Thoracic aorta (tissue), 2 donors: ENCODE data around the gene LAMTOR2. TPM values are rescaled to one million over a fixed set of nuclear protein-coding genes. Genes with fewer than 3 reads are reported as not detected.

Experiments used
- ATAC-seq: fragments of 150-250 bp; one replicate; pipeline ENCODE4 v1.8.0; 2017; ENCODE audit warnings: low read depth; ENCODE audit not compliant: insufficient number of reproducible peaks, low FRiP score
- DNase-seq: peaks from one replicate; pipeline ENCODE4 v3.0.0-alpha.2; 2020; ENCODE audit warnings: low spot score
- H3K27ac ChIP-seq, 2 donors: fragments of 200-600 bp; sonication (generic); 1 replicate in 1 of 2; 2 replicates in 1 of 2; pipeline ENCODE4 v1.5.1; 2016; ENCODE audit warnings: mild to moderate bottlenecking in 2 of 2, moderate library complexity in 2 of 2
- H3K27me3 ChIP-seq: fragments of 200-600 bp; sonication (generic); replicated peaks from 2 replicates; pipeline ENCODE4 v1.6.0; 2016; ENCODE audit warnings: mild to moderate bottlenecking; ENCODE audit not compliant: insufficient read depth
- H3K36me3 ChIP-seq: fragments of 200-600 bp; sonication (generic); one replicate; pipeline ENCODE4 v1.5.1; 2016
- H3K4me1 ChIP-seq, 2 donors: fragments of 200-600 bp; sonication (generic); 1 replicate in 1 of 2; 2 replicates in 1 of 2; pipeline versions ENCODE4 v1.5.1 to v1.6.0; 2016; ENCODE audit warnings: low read depth in 2 of 2, mild to moderate bottlenecking in 1 of 2; ENCODE audit not compliant: control insufficient read depth in 1 of 2
- H3K4me3 ChIP-seq: fragments of 200-600 bp; sonication (generic); 2 replicates; pipeline ENCODE4 v1.5.1; 2016; ENCODE audit warnings: mild to moderate bottlenecking
- H3K9me3 ChIP-seq: fragments of 200-600 bp; sonication (generic); 2 replicates; pipeline ENCODE4 v1.5.1; 2016
- total RNA-seq, 2 donors: library from RNA; depleted of rRNA; stranded (reverse); fragments of >200 nt; gene quantifications; one replicate each; pipeline versions ENCODE4 v1.1.0 to v1.2.3, GENCODE V29; 2016
- TF ChIP-seq, protein P1 (sequence below): fragments of 200-600 bp; sonication (generic); IDR thresholded peaks from one replicate; pipeline ENCODE4 v1.5.1; 2019; ENCODE audit warnings: antibody characterized with exemption

LAMTOR2 gene
- total RNA-seq, 2 donors from 2014 or later = 26.4 to 37.0 TPM

DNA sequence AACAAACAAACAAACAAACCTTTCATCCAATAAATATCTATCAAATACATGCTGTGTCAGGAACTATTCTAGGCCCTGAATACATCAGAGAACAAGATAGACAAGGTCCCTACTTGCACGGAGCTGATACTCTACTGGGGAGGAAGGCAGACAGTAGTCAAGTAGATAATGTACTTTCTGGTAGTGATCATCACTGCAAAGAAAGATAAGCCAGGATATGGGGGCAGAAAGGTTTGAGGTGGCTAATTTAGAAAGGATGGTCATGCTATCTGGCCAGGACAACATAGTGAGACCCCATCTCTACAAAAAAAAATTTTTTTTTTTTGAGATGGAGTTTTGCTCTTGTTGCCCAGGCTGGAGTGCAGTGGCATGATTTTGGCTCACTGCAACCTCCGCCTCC lies 37.0 kb downstream of the LAMTOR2 start:
- H3K27me3 ChIP-seq = no peaks in the 10 kb centered on the region
- ATAC-seq (no peak), DNase-seq (no peak)
- no peaks in the 10 kb centered on the region for H3K9me3 ChIP-seq
- TF ChIP-seq, protein P1, sequence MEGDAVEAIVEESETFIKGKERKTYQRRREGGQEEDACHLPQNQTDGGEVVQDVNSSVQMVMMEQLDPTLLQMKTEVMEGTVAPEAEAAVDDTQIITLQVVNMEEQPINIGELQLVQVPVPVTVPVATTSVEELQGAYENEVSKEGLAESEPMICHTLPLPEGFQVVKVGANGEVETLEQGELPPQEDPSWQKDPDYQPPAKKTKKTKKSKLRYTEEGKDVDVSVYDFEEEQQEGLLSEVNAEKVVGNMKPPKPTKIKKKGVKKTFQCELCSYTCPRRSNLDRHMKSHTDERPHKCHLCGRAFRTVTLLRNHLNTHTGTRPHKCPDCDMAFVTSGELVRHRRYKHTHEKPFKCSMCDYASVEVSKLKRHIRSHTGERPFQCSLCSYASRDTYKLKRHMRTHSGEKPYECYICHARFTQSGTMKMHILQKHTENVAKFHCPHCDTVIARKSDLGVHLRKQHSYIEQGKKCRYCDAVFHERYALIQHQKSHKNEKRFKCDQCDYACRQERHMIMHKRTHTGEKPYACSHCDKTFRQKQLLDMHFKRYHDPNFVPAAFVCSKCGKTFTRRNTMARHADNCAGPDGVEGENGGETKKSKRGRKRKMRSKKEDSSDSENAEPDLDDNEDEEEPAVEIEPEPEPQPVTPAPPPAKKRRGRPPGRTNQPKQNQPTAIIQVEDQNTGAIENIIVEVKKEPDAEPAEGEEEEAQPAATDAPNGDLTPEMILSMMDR = no peak
- H3K4me1 ChIP-seq = peaks cover 3 to 11% of the 10 kb centered on the region in 2 donors
- no peaks in the 10 kb centered on the region for H3K36me3 ChIP-seq
- H3K4me3 ChIP-seq = no peak overlapping the region
- H3K27ac ChIP-seq = no peak overlapping the region

GRCh38 chr1:156095906-156096508 lies 41.4 kb downstream of the LAMTOR2 start:
- H3K27ac ChIP-seq = peak overlapping the region; percentile 90 to 96
- no peak overlapping the region for H3K4me3 ChIP-seq
- peaks cover 6 to 30% of the 10 kb centered on the region in 2 donors for H3K4me1 ChIP-seq
- ATAC-seq (no peak), DNase-seq (no peak)
- H3K9me3 ChIP-seq = no peaks in the 10 kb centered on the region
- H3K36me3 ChIP-seq = no peaks in the 10 kb centered on the region
- H3K27me3 ChIP-seq = no peaks in the 10 kb centered on the region
- TF ChIP-seq, protein P1 = no peak

- Histone ChIP-seq H3K4me3 (peak overlapping the region; percentile 32), H3K9me3 (no peaks in the 10 kb centered on the region), H3K27ac (peak overlapping the region; percentile 90 to 96), H3K4me1 (peaks cover 6 to 31% of the 10 kb centered on the region in 2 donors), H3K27me3 (no peaks in the 10 kb centered on the region), H3K36me3 (no peaks in the 10 kb centered on the region)
- TF ChIP-seq, protein P1 = peak; percentile 92
- DNase-seq = no peak
- ATAC-seq = peak; percentile 83
Observed at GRCh38 chr1:156096640-156097391, 42.2 kb downstream of the LAMTOR2 start.

DNA sequence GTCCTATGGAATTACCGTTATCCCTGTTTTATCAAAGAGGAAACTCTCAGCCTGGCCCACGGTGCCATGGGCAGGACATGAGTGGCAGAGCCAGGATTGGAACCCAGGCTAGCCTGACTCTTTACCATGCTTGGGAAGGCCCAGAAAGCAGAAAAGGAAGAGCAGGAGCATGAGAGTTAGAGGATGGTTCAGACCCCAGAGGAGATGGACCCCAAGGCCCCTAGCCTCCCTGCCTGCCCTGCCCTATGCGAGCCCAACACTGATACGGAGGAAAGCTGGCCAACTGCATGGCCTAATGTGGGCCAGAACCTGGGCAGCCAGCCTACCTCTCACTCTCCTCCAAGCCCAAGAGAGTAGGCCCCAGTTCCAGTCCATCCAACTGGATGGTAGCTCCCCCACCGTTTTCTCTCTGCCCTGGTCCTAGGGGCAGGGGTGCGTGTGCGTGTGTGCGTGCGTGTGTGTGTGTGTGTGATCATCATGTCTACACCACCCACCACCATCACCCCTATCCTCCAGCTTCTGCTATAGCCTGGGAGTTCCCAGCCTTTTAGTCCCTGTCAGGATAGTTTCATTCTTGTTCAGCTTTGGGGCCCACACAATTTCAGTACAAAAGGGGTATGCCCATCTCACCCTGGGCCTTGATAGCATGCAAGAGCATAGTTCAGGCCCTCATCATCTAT lies 43.1 kb downstream of the LAMTOR2 start:
- TF ChIP-seq, protein P1 = no peak
- no peak for ATAC-seq
- Histone ChIP-seq H3K27me3 (no peaks in the 10 kb centered on the region), H3K27ac (peak overlapping the region; percentile 90 to 96), H3K4me1 (peaks cover 10 to 39% of the 10 kb centered on the region in 2 donors), H3K9me3 (no peaks in the 10 kb centered on the region), H3K4me3 (no peak overlapping the region), H3K36me3 (no peaks in the 10 kb centered on the region)
- DNase-seq = no peak

GRCh38 chr1:156098784-156099183 lies 44.2 kb downstream of the LAMTOR2 start:
- TF ChIP-seq, protein P1 = no peak
- peak overlapping the region; percentile 31 to 32 for H3K27ac ChIP-seq

More at GRCh38 chr1:156098784-156099183, 44.2 kb downstream of the LAMTOR2 start:
- Histone ChIP-seq H3K36me3 (no peaks in the 10 kb centered on the region), H3K4me1 (peaks cover 22 to 51% of the 10 kb centered on the region in 2 donors), H3K4me3 (no peak overlapping the region), H3K27me3 (no peaks in the 10 kb centered on the region), H3K9me3 (no peaks in the 10 kb centered on the region)
- no peak for ATAC-seq
- DNase-seq = no peak
